Lung (tissue), 12 donors: ENCODE data around the gene CXCR6. TPM values are rescaled to one million over a fixed set of nuclear protein-coding genes. Genes with fewer than 3 reads are reported as not detected.

Experiments
- ATAC-seq: fragments of 200-7000 bp; cut with Tn5 transposase; one replicate; pipeline ENCODE4 v1.9.1; 2020; ENCODE audit warnings: moderate number of reproducible peaks; ENCODE audit not compliant: insufficient read depth, low FRiP score
- DNase-seq, 3 donors: peaks; one replicate each; pipeline ENCODE4 v3.0.0-alpha.2; 2013 to 2017
- H3K27ac ChIP-seq, 2 donors: one replicate each; pipeline ENCODE4 v1.5.1; 2013; ENCODE audit warnings: mild to moderate bottlenecking in 2 of 2, moderate library complexity in 2 of 2, control low read depth in 1 of 2, inconsistent platforms in 1 of 2, low read depth in 1 of 2, low read length in 1 of 2
- H3K27me3 ChIP-seq, 3 donors: one replicate each; pipeline ENCODE4 v1.5.1; 2013; ENCODE audit warnings: low read length in 2 of 3; ENCODE audit not compliant: control insufficient read depth in 3 of 3, insufficient read depth in 3 of 3
- H3K36me3 ChIP-seq, 4 donors: one replicate each; pipeline ENCODE4 v1.5.1; 2013; ENCODE audit warnings: low read length in 4 of 4, mild to moderate bottlenecking in 1 of 4, moderate library complexity in 1 of 4; ENCODE audit not compliant: control insufficient read depth in 4 of 4, insufficient read depth in 4 of 4
- H3K4me1 ChIP-seq, 5 donors: one replicate each; pipeline ENCODE4 v1.5.1; 2013; ENCODE audit warnings: low read length in 5 of 5, mild to moderate bottlenecking in 2 of 5, moderate library complexity in 1 of 5; ENCODE audit not compliant: control insufficient read depth in 5 of 5, insufficient read depth in 5 of 5
- H3K4me3 ChIP-seq: one replicate; pipeline ENCODE4 v1.5.1; 2013; ENCODE audit warnings: mild to moderate bottlenecking, control low read depth, moderate library complexity
- H3K9ac ChIP-seq, 2 donors: one replicate each; pipeline ENCODE4 v1.5.1; 2013; ENCODE audit warnings: low read length in 2 of 2, control low read depth in 1 of 2; ENCODE audit not compliant: insufficient read depth in 1 of 2
- H3K9me3 ChIP-seq, 4 donors: one replicate each; pipeline ENCODE4 v1.5.1; 2013; ENCODE audit warnings: low read length in 3 of 4, mild to moderate bottlenecking in 1 of 4, moderate library complexity in 1 of 4; ENCODE audit not compliant: control insufficient read depth in 4 of 4, insufficient read depth in 3 of 4
- CTCF ChIP-seq: IDR thresholded peaks from 2 replicates; pipeline ENCODE4 v1.5.1; 2012; ENCODE audit warnings: mild to moderate bottlenecking; ENCODE audit errors: control extremely low read depth, extremely low read depth
- WGBS, 2 donors: extraction: QIAGEN DNeasy Blood & Tissue Kit; methylation state at CpG; one replicate each; pipeline ENCODE4 v1.1.7; 2013; 5-methylcytosine and 5-hydroxymethylcytosine counted together
- polyA plus RNA-seq, 2 donors: library from polyadenylated mRNA; stranded (reverse); fragments of 200-250 nt; gene quantifications; one replicate each; pipeline ENCODE4 v1.2.1, GENCODE V29; 2013
- total RNA-seq, 2 donors: library from RNA; depleted of rRNA in 1 of 2; stranded (reverse); fragments of >200 nt in 1 of 2; gene quantifications; one replicate each; pipeline ENCODE4 v1.2.1, GENCODE V29; 2014 to 2021
- donor health status: control.
- donor health status: control.
- donor health status: Bipolar disorder and iron deficiency.
- donor health status: healthy.
- donor health status: DM: yes; HTN: yes; CAD: no.

Gene CXCR6
- total and polyA plus RNA-seq, 4 donors, result 1.0 to 4.3 (median 2.0) TPM

GRCh38 chr3:45906681-45907407 is 36.4 kb upstream of the CXCR6 start:
- DNase-seq (peak; percentile 18 to 28 (median 19)), ATAC-seq (no peak)
- Histone ChIP-seq H3K4me3 (no peak overlapping the region), H3K9ac (no peak overlapping the region), H3K9me3 (no peaks in the 10 kb centered on the region), H3K36me3 (peaks cover 0 to 2% (median 0%) of the 10 kb centered on the region in 4 donors), H3K27ac (no peak overlapping the region), H3K27me3 (no peaks in the 10 kb centered on the region), H3K4me1 (no peaks in the 10 kb centered on the region)
- 77 to 84% methylated on average over 9 of the region's 9 CpGs for WGBS, 2 donors
- TF ChIP-seq CTCF, result no peak

DNA sequence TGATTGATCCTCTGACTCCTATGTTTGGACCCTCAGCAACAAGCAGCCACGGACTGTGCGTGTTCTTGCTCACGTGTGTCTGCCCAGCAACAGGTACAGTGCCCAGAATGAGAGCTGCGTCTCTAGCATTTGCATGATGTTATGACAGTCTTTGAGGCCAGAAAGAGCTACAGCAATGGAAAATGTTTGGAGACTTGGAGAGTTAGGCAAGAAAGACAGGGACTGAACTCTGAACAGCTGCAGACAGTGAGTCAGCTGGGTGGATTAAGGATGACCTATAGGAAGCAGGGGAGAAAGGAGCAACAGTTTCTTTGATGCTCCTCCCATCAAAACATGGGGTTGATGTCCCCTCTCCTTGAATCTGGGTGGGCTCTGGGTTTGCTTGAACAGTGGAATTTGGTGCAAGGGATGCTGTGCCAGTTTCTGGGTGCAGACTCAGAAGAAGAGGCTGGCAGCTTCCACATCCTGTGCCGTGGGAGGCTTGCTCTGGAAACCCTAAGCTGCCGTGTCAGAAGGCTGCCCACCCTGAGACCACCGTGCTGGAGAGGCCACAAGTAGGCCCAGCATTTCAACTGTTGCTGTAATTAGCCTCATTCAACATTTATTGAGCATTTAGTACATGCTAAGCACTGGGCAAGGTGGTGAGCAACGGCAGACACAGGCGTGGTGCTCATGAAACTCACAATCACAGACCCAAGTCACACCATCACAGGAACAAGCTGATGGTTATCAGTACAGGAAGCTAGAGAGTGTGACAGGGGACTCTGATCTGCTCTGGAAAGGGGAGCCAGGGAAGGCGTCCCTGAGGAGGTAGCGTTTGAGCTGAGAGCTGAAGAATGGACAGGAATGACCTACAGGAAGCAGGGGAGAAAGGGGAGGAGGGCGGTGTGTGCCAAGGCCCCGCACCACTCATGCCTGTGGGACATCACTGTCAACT is 35.2 kb upstream of the CXCR6 start:
- H3K4me3 ChIP-seq, result no peak overlapping the region
- no peaks in the 10 kb centered on the region for H3K4me1 ChIP-seq
- DNase-seq (no peak), ATAC-seq (no peak)
- 71 to 83% methylated on average over 13 of the region's 13 CpGs for WGBS, 2 donors
- H3K27me3 ChIP-seq, result no peaks in the 10 kb centered on the region
- TF ChIP-seq CTCF, result no peak
- H3K36me3 ChIP-seq, result peaks cover 0 to 2% (median 0%) of the 10 kb centered on the region in 4 donors
- no peak overlapping the region for H3K9ac ChIP-seq
- H3K27ac ChIP-seq, result no peak overlapping the region
- H3K9me3 ChIP-seq, result no peaks in the 10 kb centered on the region

DNA sequence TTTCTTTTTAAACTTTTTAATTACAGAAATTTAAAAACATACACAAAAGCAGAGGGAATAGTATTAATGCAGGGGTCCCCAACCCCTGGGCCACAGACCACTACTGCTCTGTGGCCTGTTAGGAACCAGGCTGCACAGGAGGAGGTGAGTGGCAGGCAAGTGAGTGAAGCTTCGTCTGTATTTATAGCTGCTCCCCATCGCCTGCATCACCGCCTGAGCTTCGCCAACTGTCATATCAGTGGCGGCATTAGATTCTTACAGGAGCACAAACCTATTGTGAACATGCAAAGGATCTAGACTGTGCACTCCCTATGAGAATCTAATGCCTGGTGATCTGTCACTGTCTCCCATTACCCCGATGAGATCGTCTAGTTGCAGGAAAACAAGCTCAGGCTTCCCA is 34.5 kb upstream of the CXCR6 start:
- no peak overlapping the region for H3K4me3 ChIP-seq
- WGBS, 2 donors, result 89 to 90% methylated on average over 7 of the region's 7 CpGs
- peaks cover 0 to 2% (median 0%) of the 10 kb centered on the region in 4 donors for H3K36me3 ChIP-seq
- H3K4me1 ChIP-seq, result no peaks in the 10 kb centered on the region
- no peak overlapping the region for H3K9ac ChIP-seq
- no peak for TF ChIP-seq CTCF
- H3K9me3 ChIP-seq, result no peaks in the 10 kb centered on the region
- no peak overlapping the region for H3K27ac ChIP-seq
- no peak for ATAC-seq
- no peaks in the 10 kb centered on the region for H3K27me3 ChIP-seq
- DNase-seq, result no peak
